Measurements from ENCODE around the gene IGSF8.

IGSF8 gene

GRCh38 chr1:160093069-160093395 is 5.4 kb downstream of the IGSF8 start:
- DNase-seq (ENCODE audit: extremely low read depth, insufficient read length): no peak

DNA sequence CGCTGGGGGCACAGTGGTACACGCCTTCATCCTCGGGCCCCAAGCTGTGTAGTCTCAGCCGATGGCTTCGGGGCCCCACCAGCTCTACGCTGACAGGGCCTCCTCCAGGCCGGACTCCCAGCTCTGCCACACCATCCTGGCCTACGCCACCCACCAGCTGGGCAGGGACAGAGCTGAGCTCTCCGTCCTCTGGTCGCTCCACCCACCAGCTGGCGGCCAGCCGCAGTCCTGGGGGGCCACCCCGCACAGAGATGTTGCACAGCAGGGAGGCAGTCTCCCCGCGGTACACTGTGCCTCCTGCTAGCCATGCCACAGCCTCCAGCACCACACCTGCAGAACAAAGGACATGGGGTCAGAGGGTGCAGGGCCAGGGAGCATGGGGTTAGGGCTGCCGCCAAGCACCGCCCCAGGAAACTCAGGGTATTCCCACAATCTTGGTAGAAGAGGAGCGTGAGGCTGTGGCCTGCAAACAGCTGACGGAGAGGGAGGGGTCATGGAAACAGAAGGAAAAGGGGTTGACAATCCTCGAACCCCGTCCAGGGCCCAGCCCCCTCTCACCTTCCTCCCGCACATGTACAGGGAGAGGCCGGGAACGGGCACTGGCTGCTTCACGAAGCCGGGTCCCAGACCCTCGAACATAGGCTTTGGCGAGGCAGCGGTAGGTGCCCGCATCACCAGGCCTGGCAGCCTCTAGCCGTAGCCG is 5.9 kb downstream of the IGSF8 start:
- H3K36me3 ChIP-seq (ENCODE audit: control insufficient read depth, insufficient read depth, low read length): peaks cover 14% of the 10 kb centered on the region
- TF ChIP-seq, protein P1, sequence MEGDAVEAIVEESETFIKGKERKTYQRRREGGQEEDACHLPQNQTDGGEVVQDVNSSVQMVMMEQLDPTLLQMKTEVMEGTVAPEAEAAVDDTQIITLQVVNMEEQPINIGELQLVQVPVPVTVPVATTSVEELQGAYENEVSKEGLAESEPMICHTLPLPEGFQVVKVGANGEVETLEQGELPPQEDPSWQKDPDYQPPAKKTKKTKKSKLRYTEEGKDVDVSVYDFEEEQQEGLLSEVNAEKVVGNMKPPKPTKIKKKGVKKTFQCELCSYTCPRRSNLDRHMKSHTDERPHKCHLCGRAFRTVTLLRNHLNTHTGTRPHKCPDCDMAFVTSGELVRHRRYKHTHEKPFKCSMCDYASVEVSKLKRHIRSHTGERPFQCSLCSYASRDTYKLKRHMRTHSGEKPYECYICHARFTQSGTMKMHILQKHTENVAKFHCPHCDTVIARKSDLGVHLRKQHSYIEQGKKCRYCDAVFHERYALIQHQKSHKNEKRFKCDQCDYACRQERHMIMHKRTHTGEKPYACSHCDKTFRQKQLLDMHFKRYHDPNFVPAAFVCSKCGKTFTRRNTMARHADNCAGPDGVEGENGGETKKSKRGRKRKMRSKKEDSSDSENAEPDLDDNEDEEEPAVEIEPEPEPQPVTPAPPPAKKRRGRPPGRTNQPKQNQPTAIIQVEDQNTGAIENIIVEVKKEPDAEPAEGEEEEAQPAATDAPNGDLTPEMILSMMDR (IDR thresholded peaks at IDR 0.05; ENCODE audit: insufficient read depth, low read length, poor library complexity, severe bottlenecking): no peak

More at GRCh38 chr1:160093069-160093395, 5.4 kb downstream of the IGSF8 start:
- TF ChIP-seq, protein P1 (IDR thresholded peaks at IDR 0.05; ENCODE audit: insufficient read depth, low read length, poor library complexity, severe bottlenecking): no peak
- no peaks in the 10 kb centered on the region for H3K27me3 ChIP-seq (replicated peaks; ENCODE audit: control insufficient read depth, insufficient read depth, low read length)
- H3K4me3 ChIP-seq (replicated peaks; ENCODE audit: low read depth, low read length): no peak overlapping the region
- H3K36me3 ChIP-seq (ENCODE audit: control insufficient read depth, insufficient read depth, low read length): peaks cover 14% of the 10 kb centered on the region

GRCh38 chr1:160091666-160092223 is 6.7 kb downstream of the IGSF8 start:
- TF ChIP-seq, protein P1 (IDR thresholded peaks at IDR 0.05; ENCODE audit: insufficient read depth, low read length, poor library complexity, severe bottlenecking): no peak
- peaks cover 14% of the 10 kb centered on the region for H3K36me3 ChIP-seq (ENCODE audit: control insufficient read depth, insufficient read depth, low read length)
- no peak for DNase-seq (ENCODE audit: extremely low read depth, insufficient read length)
- H3K27me3 ChIP-seq (replicated peaks; ENCODE audit: control insufficient read depth, insufficient read depth, low read length): no peaks in the 10 kb centered on the region
- H3K4me3 ChIP-seq (replicated peaks; ENCODE audit: low read depth, low read length): no peak overlapping the region

More for the DNA sequence above, 5.9 kb downstream of the IGSF8 start:
- Histone ChIP-seq H3K4me3 (replicated peaks; ENCODE audit: low read depth, low read length) (no peak overlapping the region), H3K27me3 (replicated peaks; ENCODE audit: control insufficient read depth, insufficient read depth, low read length) (no peaks in the 10 kb centered on the region)
- no peak for DNase-seq (ENCODE audit: extremely low read depth, insufficient read length)

- TF ChIP-seq, protein P1 (IDR thresholded peaks at IDR 0.05; ENCODE audit: insufficient read depth, low read length, poor library complexity, severe bottlenecking): no peak
- H3K36me3 ChIP-seq (ENCODE audit: control insufficient read depth, insufficient read depth, low read length): peaks cover 14% of the 10 kb centered on the region
- no peaks in the 10 kb centered on the region for H3K27me3 ChIP-seq (replicated peaks; ENCODE audit: control insufficient read depth, insufficient read depth, low read length)
- H3K4me3 ChIP-seq (replicated peaks; ENCODE audit: low read depth, low read length): no peak overlapping the region
- DNase-seq (ENCODE audit: extremely low read depth, insufficient read length): no peak
These were observed 7.7 kb downstream of the IGSF8 start for GRCh38 chr1:160090760-160091159.

DNA sequence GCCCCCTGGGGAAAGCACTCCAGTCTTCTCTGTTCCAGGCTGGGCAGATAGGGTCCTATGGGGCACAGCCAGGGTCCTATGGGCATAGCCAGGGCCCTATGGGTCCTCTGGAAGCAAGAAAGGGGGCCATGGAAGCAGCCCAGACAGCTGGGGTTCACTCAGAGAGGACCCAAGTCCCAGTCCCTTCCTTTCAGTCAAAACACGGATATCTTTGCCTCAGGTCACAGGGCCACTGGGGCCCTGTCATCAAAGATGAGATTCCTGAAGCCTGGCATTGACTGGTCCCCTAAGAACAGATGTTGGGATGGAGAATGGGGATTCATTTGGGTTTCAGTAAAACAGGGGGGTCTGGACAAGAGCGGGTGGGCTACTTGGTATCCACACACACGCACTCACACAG is 8.5 kb downstream of the IGSF8 start:
- TF ChIP-seq, protein P1 (IDR thresholded peaks at IDR 0.05; ENCODE audit: insufficient read depth, low read length, poor library complexity, severe bottlenecking): no peak
- H3K36me3 ChIP-seq (ENCODE audit: control insufficient read depth, insufficient read depth, low read length): peaks cover 11% of the 10 kb centered on the region
- no peak overlapping the region for H3K4me3 ChIP-seq (replicated peaks; ENCODE audit: low read depth, low read length)
- DNase-seq (ENCODE audit: extremely low read depth, insufficient read length): no peak
- no peaks in the 10 kb centered on the region for H3K27me3 ChIP-seq (replicated peaks; ENCODE audit: control insufficient read depth, insufficient read depth, low read length)

All from GM06990 (cell line).